Stimulated activated CD8-positive, alpha-beta memory T cell treated with anti-CD3 and anti-CD28 coated beads, Interleukin-12 subunit alpha, Interleukin-12 subunit beta, amount 100 ng/mL, for 24 hours (primary cell): ENCODE measurements around the gene FOXP1.

Source experiments
- DNase-seq: peaks from one replicate; pipeline ENCODE4 v3.0.0-alpha.2; 2020; ENCODE audit errors: extremely low read depth

Gene FOXP1

DNA sequence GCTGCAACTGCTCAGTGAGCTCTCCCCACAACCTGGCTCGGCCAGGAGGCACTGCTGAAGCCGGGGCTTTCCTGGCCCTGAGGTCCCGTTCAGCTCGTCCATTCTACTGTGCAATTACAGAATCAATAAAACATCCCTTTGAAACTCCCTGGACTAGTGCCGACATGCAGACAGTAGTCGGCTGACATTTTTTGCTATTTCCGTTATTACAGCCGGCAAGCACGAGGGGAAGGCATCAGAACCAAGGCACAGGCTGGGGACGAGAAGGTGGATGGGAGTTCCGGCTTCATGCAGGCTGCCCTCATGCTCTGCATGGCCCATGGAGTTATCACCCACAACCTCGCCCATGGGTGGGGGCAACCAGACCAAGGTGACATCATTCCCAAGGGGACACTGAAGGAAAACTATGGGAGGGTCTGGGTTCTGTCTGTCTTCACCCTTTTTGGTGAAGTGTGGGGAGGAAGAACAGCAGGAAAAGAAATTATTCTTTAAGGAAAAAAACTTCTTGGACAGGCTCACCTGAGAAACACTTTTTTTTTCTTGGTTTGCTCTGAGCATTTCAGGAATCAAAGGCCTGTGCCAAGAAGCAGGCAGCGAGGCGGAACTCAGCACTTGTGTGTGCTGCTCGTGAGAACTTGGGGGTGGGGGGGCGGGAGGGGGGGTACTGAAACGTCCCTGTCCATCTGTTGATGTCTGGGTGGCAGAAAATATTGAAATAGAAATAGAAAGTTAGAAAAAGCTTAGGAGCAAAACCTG lies 154.5 kb downstream of the FOXP1 start:
- DNase-seq, result no peak

DNA sequence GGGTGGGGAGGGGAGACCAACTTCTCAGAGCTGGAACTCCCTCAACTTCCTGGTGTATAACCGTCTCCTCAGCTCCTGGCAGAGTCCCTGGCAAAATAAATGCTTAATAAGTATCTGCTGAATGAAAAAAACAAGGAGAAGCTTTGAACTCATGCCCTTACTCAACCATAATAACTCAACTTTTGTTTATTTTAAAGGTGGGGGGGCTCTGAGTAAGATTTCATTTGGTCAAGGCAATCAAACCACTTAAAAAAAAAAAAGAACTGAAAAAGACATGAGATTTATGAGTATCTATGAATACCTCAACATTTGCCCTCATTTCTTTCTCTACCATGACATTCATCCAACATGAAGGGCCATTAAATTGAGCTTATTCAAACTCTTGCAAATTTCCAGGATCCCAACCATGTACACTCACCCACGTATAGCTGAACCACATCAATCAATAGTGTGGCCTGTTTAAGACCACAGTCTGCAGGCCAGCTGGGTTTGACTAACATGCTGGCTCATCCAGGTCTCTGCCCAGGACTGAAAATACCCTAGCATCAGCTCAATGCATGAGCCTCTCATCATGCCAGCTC lies 157.9 kb downstream of the FOXP1 start:
- DNase-seq, result no peak

DNA sequence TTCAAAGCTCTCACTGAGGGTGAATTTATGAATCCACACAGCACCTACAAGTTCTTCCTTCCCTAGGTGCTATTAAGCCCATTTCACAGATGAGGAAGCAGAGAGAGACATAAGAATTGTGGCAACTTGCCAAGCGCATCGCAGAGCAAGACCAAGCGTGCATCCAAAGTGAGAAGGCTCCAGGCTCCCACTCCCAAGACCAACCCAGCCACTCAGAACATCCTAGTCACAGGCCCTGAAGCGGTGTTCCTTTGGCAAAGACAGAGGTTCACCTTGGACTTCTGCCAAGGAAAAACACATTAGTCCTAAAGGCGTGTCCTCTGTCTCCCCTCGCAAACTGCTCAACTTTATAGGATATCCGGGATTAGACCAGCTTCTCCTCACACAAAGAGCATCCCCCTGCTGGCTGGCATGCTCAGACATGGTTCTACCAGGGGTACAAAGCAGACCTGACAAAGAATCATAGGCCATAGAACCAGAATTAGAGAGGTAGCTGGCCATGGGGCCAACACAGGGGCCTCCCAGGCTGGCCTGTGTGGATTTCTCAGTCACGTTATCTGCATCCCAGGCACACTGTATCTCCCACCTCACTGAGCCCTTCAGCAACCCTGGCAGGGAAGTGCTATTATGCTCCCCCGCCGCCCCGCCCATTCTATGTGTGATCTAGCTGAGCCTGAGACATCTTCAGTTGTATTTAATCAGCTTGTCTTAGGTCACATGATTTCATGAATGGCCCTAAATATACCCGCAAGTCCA lies 160.2 kb downstream of the FOXP1 start:
- DNase-seq, result no peak

DNA sequence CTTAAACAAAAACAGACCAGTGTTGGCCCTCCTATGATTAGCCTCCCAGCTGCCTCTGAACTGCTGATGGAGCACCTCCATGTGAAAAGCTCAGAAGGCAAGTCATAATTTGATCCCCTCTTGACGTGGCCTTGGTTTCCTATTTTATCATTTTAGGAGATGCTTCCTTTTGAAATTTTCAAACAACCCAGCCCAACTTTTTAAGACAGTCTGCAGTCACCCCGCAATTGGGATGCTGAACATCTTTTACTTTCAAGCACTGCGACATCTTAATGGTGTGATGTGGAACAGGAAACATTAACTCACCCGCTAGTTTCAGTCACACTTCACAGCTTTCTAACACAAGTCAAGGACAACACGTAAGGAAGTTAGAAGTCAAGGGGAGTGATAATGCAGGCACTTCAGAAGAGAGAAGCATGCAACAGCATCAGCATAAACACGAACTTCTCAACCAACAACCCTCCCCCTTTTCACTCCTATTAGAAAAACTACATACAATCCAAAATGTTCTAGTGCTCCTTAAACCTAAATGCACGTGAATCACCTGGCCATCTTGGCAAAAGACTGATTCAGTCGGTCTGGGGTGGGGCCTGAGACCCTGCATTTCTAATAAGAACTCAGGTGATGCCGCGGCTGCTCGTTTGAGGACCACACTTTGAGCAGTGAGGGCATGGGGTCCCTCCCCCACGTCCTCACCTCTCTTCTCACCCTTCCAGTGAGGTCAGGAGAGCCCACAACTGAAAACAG lies 161.5 kb downstream of the FOXP1 start:
- DNase-seq, result no peak

DNA sequence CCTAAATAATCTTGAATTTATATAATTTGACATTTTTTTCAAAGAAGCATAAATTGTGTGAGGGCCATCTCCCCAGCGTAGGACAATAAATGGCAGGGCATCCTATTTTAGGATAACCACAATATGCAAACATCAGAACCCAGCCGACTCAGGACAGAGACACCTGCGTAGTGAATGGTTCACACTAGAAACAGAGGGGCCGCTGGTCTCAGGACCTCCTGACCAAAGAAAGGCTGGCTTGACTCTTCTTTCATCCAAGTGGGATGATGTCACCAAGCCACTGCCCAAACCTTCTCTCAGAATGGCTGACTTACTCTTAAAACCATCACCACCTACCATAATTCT lies 162.1 kb downstream of the FOXP1 start:
- no peak for DNase-seq

DNA sequence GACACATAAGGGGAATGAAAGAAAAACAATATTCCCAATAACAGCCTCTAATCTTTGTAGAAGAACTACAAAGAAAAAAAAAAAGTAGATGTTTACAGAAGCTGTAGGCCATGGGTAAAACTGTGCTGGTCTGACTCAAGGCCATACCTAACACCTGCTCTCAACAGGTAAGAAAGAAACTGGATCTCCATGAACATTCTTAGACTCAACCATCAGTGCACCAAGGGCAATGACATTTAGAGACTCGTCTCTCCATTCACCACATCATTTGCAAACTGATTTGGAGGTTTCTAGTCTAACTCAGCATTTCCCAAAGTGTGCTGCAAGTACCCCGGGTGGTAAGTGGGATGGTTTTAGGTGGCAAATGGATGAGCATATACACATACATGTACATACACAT lies 164.2 kb downstream of the FOXP1 start:
- DNase-seq, result no peak

DNA sequence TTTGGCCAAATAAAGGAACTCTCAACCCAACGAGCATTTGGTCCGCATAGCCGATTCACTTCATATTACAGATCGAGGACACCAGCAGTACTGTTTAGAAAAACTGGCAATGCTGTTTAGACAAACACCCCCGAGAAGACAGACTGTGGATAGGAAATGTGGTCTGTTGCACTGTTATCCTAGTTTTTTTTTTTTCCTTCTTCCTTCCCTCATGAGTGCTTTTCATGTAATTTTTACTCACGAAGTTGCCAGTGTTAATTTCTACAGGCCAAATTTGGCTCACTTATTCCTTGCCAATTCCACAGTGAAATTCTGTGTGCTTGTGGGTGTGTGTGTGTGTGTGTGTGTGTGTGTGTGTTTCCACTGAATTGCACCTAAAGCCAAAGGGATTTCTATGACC lies 165.7 kb downstream of the FOXP1 start:
- DNase-seq, result no peak

DNA sequence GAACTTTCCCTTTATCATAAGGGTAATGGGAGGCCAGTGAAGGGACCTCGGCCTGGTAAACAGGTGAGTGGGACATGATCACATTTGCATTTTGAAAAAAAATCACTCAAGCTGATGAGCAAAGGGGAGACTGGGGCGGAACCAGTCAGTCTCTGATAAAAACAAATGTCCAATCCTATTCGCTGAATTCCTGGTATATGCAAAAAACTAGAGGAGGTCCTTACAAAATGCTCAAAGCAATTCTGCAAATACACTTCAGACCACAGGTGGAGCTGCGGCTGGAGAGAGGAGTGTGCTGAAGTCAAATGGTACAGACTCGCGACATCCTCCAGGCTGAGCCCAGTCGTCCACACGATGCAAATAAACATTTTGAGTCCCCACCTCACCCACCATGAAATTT lies 166.7 kb downstream of the FOXP1 start:
- no peak for DNase-seq

DNA sequence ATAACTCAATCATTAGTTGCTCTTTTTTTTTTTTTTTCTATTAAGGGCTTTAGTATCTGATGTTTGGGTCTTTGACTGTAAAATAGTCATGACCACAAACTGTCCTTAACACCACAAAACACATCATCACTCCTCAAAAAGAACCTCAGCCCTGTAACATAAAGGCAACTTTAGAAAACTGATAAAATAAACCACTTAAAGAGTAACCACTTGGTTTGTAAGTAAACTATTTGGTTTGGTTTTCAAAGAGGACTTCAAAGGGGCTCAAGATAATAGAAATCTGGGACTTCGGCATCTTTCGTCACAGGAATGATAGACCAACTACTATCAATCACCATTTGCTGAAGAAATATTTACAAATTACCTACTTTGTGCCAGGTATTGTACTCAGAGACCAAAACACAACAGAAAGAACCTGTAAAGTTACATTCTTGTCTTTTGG lies 167.8 kb downstream of the FOXP1 start:
- no peak for DNase-seq

DNA sequence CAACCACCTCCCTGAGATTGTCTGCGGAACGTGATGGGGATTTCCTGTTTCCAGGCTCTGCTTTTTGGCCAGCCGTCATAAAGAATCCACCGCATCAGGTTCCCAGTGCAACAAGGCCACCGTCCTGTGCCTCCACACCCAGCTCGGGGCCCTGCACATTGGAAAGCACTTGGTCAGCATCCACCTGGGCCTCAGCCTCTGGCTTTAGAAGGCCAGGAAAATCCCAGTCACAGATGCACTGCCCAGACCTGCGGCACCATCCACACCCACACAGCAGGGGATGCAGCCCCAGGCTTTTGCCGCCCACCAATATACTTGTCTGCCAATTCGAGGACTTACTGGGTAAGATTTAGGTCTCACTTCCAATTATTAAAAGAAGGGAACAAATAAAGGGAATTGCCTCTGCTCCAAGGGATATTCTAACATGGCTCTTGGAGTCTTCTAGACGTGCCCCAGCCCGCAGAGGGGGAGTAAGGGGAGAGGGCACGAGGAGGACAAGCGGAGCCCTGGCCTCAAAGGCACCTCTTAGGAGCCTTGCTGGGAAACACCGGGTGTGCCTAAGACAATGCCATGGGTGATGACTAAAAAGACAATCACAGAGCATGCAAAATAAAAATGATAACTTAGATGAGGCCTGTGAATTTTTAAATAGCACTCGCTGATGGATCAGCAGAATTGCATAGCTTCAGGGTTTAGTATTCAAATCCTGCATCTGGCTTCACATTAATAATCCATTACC lies 169.2 kb downstream of the FOXP1 start:
- DNase-seq, result no peak

DNA sequence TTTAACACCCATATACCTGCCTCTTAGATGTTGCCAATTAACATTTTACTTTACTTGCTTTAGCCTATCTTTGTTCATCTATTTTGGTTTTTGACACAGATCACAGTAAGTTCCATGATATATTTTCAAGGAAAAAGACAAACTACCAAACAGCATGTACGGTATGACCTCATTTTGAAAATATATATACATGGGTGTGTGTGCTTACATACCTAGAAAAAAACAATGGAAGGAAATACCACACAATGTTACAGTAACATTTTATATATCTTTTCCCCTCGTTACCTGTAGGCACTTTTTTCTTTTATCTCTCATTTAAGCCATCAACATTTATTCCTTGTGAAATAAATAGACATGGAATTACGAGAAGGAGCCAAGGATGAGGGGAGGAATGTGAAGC lies 170.0 kb downstream of the FOXP1 start:
- DNase-seq, result no peak

DNA sequence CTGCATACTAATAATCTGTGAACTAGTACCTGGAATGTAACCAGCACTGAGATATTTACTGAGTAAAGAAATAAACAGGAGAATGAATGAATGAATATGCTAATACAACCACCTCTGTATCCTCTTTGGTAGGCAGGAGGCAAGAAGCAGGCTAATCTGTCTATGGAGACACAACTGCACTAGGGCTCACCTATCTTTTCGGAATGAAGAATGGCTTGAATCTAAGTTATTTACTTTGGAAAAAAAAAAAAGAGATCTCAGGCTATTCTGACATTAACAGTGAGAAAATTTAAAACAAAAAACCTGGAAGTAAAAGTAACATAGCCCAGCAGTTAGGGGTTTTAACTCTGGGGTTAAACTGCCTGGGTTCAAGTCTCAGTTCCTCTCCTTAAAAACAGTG lies 174.2 kb downstream of the FOXP1 start:
- no peak for DNase-seq

DNA sequence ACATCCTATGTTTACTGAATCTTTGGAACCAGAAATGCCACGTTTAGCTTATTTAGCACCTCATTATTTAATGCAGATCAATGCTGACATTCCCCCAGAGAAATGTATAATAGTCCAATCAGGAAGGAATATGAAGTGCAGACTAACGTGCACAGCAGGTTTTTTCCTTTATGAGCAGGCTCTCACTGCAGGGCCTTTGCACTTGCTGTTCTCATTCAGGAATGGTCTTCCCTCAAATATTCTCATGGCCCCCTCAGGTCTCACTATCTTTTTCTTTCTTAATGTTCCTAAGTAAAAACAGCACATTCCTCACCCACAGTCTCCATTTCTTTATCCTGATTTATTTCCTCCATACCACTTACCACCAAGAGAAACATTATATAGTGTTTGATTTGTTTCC lies 174.6 kb downstream of the FOXP1 start:
- DNase-seq, result no peak

DNA sequence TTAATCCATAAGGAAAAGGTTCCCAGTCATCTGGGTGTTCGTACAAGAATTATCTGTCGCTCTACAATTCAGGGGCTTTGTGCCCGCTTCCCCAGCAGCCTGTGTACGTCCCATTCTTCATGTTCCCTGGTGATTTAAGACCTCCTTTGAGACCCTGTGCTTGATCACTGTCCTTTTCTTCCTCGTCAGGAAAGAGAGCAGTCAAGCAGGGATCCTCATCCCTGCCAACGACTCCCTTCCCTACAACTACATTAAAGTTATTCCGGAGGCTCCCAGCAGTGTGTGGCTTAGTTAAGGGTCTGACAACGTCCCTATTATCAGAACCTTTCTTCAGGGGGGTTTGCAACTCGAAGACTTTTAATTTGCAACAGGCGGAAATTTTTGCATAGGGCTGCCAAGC lies 175.7 kb downstream of the FOXP1 start:
- DNase-seq, result no peak

DNA sequence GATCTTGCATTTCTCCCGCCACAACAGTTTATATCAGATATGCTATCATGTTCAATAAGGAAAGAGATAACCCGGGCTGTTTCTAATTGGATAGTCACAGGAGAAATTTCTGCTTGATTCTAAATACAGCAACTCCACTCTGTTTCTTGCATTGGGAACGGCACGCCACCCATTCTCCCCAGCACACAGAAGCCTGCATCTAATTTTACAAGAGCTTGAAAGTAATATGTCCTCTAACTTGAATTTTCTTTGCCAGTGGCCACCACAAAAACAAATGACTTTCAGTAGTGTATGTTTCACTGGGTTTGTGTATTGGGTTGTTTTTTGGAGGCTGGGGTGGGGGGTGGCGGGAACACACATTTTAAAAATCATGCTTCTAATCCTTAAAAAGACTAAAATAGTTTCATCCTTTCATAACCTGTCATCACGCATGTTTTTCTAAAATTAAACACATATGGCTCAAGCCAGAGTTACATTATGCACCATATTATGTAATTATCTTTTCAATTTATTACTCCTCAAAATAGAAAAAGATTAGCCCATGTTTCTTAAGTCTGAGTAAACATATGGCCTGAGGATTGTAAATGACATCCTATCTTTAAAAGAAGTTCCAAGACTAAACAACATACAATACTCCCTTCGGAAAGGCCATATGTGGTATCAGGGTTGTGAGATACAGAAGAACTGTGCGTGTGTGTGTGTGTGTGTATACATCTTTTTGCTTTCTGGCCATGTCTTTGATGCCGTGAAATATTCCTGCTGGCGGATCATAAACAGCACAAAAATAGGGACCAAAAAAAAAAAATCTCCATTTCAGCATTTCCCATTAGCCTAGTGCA lies 176.3 kb downstream of the FOXP1 start:
- DNase-seq, result no peak

DNA sequence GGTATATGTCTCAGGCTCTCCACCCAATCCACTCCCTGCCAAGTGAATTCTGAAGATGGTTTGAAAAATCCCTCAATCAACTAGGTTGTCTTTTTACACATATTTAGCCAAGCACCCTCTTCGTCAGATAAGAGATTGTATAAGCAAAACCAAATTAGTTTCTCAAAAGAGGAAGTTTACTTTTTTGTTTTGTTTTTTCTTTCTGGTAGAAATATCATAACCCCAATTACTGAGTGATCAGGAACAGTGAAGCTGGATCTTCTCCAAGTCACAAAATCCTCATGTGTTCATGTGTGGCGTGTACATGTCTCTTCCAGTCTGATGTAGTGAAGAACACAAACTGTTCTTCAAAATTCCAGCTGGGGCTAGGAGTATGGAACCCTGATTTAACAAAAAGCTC lies 180.6 kb downstream of the FOXP1 start:
- DNase-seq, result no peak

DNA sequence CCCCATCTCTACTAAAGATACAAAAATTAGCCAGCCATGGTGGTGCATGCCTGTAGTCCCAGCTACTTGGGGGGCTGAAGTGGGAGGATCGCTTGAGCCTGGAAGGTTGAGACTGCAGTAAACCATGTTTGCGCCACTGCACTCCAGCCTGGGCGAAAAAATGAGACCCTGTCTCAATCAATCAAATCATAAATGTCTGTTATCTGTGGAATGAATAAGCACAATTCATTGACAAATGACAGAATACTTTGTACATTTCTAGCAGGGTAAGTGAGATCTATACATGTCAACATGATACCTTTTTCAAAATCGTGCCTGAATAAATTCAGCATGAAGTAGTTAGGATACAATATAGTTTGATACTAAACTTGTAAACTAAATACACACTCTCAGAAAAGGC lies 181.2 kb downstream of the FOXP1 start:
- no peak for DNase-seq

DNA sequence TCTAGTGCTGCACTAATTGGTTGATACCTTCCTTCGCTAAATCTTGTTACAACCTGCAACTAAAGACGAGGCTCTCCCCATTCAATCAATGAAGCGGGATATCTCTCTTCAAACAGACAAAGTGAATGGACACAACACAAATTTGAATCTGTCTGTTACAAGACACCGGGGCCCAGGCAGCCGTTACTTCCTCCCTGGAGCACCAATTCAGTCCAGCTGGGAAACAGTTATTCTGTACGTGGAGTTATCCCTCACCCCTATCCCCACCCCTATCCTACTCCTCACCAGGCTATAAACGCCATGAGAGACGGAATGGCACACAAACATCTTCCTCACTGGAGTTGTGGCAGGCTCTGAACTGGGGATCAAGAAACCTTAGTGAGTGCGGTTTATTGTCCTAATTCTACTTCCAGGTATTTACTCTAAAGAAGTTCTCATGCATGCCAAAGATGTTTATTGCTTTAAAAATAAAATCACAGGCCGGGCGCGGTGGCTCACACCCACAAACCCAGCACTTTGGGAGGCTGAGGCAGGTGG lies 181.8 kb downstream of the FOXP1 start:
- DNase-seq, result no peak

DNA sequence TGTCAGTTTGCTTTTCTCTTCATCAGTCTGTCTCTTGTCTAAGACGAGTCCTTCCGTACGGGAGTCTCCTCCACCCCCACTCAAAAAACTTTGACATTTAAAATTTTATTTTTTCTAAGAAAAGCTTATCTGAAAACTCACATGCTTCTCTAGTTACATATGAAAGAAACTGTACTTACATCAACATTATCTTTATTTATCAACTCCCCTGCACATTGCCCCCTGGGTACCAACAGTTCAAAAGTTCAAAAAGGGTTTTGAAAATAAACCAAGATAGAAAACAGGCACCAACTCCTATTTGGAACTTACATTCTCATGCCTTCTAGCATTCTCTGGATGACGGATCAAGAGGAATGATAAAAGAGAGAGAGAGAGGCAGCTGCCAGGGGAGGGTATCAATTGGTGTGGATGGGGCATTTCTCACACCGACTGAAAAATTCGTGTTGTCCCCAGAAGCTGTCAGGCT lies 182.5 kb downstream of the FOXP1 start:
- DNase-seq, result no peak

DNA sequence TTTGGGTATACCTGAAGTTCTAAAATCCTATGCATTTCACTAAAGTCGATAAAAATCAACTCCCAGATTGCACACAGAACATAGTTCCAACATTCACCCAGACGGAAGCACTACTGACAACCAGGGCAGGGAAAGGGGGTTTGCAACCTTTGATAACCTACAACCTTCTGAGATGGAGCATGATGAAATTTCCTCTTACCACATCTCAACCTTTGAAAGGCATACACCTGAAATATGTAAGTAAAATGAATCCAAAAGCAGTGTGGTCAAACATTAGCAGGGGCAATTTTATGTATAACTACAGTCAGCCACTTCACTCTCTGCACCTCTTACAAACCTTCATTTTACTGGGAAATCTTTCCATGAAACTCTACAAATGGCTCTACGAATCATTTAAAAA lies 184.1 kb downstream of the FOXP1 start:
- DNase-seq, result no peak
